Mesenteric fat pad (tissue), 1 donor: ENCODE results near the gene CALML6. TPM values are rescaled to one million over a fixed set of nuclear protein-coding genes. Genes with fewer than 3 reads are reported as not detected.
"Not testable (repeated sequence)": the region's sequence is repeated elsewhere in the genome, so short reads cannot be mapped to it uniquely, and the experiment has no call there.

ENCODE experiments used
- DNase-seq: peaks from one replicate; pipeline ENCODE4 v3.0.0-alpha.2; 2020; ENCODE audit warnings: low spot score
- total RNA-seq: library from RNA; stranded (reverse); fragmentation: NEBNext Ultra II Directional; extraction: Animal tissue kit (Norgen Biotek cat#: 25700); gene quantifications from one replicate; pipeline ENCODE4 v1.2.1, GENCODE V29; 2021
- donor health status: DM: yes; HTN: yes; CAD: no.

Gene CALML6
- total RNA-seq, 1 donor from 2014 or later, result 0.26 TPM

GRCh38 chr1:1922956-1923833, 8.1 kb downstream of the CALML6 start:
- DNase-seq, result no peak

DNA sequence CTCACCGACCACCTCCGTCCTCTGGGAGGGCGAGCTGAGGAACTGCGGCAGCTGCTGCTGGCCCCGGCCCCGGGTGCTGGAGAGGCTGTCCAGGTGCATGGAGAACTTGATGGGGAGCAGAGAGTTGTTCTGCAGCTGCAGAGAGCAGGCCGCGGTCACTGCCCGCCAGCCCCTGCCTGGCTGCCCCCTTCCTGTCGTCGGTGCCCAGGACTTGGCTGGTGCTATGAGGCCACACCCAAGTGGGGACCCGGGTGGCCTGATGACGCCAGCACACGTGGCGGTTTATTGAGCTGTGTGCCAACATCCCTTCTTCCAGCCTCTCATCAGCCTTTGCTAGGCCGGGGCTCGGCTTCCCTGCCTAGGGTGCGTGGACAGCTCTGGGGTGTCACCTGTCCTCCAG, 9.3 kb downstream of the CALML6 start:
- no peak for DNase-seq

- no peak for DNase-seq
These were observed 9.8 kb downstream of the CALML6 start for GRCh38 chr1:1924849-1925248.

DNA sequence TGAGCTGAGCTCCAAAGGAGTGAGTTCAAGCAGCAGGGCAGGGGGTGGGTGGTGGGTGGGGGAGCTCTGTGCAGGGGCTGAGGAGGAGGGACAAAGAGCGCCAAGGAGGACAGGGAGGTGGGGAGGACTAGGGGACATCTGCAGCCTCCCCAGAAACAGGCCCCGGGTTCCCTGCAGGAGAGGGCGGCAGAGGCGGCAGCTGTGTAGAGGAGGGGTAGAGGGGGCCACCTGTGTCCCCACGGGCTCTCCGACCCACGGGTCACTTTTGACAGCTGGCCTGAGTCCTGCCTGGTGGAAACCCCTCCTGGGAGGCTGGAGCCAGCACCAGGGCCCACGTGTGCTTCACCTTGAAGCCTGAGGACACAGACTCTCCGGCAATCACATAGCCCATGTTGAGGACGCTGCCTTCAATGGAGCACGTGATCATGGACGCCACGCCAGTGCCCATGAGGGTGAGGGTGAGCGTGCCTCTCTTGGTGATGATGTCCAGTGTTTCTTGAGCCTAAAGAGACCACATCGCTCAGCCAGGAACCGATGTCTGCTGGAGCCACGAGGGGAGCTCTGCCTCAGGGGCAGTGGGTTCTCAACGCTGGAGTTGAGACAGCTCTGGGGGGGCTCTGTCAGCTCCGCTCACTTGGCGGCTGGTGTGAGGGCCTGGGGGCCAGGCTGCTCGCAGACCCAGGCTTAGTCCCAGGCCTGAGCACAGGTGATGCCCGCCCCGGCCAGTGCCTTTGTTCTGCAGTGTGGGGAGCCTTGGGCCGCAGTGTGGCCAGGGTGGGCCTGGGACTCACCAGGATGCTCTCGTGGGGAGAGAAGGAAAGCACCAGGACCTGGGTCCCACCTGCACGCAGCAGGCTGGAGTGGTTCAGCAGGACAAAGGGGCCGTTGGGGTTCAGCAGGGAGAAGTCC, 10.6 kb downstream of the CALML6 start:
- no peak for DNase-seq

DNA sequence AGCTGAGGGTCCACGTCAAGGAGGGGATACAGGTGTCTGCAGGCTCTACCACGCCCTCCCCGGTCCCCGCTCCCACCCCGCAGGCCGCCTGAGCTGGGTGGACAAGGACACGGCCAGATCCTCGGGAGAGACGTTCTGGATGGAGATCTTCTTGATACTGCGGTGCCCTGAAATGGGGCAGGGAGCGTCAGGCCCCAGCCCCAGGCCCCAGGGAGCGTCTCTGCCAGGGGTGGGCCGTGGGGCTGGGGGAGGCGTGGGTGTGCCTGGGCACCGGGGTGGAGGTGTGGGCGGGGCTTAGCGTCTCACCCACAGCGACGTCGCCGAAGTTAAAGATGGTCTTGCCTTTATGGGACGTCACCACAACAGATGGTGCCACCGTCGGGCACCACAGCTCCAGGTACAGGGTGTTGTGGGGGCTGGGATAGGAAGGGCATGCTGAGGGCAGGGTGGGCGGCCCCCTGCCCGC, 11.3 kb downstream of the CALML6 start:
- DNase-seq, result no peak

DNA sequence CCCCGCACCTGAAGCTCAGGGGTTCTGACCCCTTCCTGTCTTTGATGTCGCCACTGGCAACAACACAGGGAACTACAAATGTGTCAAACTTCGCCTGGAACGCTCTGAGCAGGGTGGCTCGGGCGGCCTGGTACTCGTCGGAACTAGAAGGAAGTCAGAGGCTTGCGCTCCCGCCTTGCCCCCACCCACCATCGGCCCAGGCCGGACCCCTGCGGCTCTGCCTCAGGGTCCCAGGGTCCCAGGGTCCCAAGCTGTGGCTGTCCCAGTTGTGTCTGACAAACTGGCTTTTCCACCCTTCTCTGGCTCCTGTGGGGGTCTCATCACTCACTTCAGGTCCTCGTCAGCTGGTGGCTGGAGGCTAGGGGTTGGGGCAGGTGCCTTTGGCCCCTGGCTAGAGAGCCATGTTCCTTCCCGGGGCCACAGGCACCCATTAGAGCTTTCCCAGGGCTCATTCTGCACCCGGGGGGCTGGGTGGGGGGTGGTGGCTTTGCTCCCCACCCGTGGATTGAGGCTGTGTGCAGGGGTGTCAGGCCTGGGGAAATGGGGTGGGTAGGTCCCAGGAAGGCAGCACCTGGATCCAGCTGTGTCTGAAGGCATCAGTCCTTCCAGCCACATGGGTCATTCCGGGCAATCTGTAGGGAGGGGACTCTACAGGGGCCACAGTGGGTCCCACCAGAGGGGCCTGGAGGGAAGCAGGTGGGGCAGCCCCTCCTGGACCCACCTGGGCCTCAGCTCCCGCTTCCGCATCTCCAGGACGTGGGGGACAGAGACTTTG, 12.0 kb downstream of the CALML6 start:
- DNase-seq, result no peak

- DNase-seq, result no peak
These were observed 12.7 kb downstream of the CALML6 start for GRCh38 chr1:1927751-1928150.

DNA sequence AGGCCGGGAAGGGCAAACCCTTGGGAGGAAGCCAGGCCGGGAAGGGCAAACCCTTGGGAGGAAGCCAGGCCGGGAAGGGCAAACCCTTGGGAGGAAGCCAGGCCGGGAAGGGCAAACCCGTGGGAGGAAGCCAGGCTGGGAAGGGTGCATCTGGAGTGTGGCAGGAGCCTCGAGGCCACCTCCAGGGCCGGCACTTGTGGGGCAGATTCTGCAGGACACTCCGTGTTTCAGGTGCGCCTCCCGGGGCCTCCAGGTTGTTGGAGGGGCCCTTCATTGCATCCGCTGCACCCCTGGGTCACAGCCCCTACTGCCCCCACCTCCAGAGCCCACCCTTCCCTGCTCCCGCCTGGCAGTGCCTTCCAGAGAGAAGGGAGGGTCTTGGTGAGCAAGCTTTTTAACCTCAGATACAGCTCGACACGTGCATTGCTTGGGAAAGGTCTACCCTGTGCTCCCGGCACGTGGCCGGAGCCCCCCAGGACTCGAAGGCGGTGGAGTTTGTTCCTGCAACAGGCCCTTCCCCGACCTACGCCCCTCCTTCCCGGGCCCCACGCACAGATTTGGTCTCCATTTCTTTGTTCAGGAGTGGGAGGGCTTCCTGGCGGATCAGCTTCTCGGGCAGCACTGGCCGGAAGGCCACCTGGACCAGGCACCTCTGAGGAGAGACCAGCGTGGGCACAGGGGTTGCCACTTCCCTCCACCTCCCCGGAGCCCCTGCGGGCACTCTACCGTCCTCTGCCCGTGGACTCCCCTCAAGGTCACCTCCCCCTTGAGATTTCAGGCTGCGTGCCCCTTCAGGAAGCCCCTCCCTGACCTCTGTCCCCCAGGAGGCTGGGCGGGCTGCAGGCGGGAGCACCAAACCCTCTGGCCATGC, 13.4 kb downstream of the CALML6 start:
- no peak for DNase-seq

GRCh38 chr1:1929102-1929638, 14.1 kb downstream of the CALML6 start:
- DNase-seq, result no peak

DNA sequence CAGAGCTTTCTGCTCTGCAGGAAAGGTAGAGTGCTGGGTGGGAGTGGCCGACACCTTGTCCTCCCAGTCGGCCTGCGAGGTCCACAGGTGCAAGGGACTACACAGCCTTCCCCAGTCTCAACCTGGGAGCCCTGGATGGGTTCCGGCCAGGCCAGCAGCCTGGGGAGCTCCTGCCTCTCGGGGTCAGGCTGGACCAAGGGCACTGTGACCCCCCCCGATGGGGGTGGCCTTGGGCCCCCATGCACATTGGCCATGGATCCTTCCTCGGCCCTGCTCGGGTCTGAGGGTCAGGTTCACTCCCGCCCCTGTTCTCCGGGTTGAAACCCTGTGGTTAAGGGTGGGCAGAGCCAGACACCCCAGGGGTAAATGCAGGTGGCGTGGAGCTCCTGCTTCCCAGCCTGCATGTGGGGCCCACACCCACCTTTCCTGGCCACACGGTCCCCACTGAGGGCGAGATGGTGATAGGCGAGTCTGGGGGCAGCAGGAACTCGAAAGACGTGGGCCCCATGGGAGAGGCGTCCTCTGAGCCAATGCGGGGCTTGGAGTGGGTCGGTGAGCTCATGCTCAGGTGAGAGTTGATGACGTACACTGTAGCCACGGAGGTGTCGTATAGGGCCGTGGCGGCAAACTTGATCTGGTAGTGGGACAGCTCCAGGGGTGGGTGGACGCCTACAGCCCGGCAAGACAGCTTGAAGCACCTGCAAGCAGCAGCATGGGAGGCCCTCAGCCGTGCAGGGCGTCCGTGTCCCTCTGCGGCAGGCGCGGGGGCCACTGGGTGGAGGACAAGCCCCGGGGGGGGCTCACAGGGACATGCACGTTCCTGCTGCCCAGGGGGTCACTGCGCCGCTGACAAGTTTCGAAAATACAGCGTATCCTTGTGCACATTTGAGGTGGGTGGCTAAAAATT, 14.8 kb downstream of the CALML6 start:
- no peak for DNase-seq

DNA sequence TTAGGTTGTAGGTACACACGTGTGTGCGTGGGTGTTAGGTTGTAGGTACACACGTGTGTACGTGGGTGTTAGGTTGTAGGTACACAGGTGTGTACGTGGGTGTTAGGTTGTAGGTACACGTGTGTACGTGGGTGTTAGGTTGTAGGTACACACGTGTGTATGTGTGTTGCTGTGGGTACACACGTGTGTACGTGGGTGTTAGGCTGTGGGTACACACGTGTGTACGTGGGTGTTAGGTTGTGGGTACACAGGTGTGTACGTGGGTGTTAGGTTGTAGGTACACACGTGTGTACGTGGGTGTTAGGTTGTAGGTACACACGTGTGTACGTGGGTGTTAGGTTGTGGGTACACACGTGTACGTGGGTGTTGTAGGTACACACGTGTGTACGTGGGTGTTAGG, 19.8 kb downstream of the CALML6 start:
- DNase-seq, result not testable (repeated sequence)

- DNase-seq, result no peak
These were observed 22.0 kb downstream of the CALML6 start for GRCh38 chr1:1937061-1937460.

DNA sequence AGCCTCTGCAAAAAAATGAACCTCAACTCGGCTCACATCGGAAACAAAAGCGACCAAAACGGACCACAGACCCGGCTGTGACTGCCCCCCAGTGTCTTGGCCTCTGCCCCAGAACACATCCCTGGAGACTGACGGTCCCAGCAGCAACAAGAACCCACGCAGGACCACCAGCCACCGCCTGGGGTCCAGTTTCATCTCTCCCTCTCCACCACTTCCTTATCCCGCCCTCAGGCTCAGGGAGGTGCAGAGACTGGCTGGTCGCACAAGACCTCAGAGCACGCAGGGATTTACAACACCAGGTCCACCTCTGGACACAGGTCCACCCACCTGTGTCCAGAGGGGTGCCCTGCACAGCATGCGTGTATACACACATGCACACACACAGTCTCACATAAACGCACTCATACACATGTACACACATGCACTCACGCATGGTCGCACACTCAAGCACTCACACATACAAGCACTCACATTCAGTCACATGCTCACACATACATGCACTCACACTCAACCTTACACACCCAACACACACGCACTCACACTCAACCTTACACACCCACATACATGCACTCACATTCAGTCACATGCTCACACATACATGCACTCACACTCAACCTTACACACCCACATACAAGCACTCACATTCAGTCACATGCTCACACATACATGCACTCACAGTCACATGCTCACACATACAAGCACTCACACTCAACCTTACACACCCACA, 22.7 kb downstream of the CALML6 start:
- DNase-seq, result no peak

DNA sequence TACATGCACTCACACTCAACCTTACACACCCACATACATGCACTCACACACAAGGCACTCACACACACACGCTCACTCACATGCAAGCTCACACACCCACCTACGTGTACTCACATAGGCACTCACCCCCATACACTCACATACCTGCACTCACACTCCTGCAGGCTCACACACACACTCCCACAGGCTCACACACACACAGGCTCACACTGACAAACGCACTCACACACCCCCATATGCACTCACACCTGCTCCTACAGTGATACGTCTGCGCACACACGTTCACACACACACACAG, 23.2 kb downstream of the CALML6 start:
- no peak for DNase-seq

DNA sequence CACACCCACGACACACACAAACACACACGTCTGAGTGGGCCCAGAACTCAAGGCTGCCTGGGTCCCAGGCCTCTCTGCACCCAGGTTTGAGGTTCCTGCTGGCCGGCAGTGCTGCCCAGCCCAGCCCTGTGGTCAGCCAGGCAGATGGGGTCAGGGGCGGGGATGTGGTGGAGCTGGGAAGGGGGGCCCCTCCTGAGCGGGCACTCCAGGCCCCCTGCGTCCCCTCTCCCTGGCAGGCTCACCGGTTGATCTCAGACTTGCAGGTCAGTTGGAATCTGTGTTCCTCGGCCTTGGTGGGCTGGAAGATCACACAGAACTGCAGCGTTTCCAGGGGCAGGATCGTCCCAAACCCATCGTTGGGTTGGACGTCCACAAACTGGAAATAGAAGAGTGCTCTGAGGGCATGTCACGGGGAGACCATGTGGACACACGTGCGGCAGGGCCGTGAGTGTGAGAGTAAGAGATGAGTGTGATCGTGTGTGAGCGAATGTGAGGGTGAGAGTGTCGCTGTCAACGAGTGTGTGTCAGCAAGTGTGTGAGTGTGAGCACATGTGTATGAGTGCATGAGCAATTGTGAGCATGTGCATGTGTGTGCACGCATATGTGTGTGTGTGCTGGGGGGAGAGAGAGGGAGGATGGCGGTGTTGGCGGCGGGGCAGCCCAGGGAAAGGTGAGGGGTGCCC, 23.7 kb downstream of the CALML6 start:
- DNase-seq, result no peak

DNA sequence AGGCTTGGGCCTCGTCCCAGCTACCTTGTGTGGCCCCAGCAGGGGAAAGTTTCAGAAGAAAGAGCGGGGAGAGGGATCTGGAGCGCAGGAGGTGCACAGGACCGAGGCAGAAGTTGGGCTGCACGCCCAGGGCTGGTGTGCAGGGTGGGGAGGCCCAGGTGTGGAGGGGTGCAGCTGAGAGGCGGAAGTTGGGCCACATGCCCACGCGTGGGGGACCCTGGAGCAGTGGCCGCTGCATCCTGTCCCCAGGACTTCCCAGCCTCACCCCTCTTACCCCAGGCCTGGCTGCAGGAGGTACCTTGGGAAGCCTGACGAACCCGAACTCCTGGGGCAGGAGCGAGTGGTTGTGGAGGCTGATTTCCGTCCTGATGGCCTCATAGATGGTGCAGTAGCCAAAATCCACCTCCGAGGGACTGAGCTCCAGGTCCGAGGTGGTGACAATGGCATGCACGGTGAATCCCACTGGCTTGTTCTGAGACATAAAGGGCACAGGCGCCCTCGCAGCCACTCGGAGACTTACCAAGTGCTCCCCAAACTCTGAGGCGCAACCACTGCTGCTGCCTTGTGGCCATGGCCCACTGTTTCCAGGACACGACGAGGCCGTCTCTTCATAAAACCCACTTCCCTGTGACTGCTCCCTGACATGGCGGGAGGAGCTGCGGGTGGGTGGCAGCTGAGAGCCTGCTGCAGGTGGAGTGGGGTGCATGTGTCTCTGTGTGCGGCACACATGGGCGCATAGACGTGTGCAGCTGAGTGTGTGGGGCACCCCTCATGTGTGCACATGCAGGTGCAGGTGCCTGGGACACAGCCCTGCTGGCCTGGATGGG, 24.4 kb downstream of the CALML6 start:
- DNase-seq, result no peak

- DNase-seq, result no peak
These were observed 25.0 kb downstream of the CALML6 start for GRCh38 chr1:1940123-1940425.
